Neural progenitor cell (in vitro differentiated cells): ENCODE results near the gene CCDC171. TPM values are rescaled to one million over a fixed set of nuclear protein-coding genes. Genes with fewer than 3 reads are reported as not detected.

Source experiments
- DNase-seq: peaks from one replicate; pipeline ENCODE4 v3.0.0-alpha.2; 2016; ENCODE audit warnings: low spot score
- H2AFZ ChIP-seq: fragments of 200-600 bp; sonication (generic); replicated peaks from 2 replicates; pipeline ENCODE4 v1.6.1; 2016; ENCODE audit warnings: antibody characterized with exemption
- H3F3A ChIP-seq: fragments of 200-600 bp; sonication (generic); 2 replicates; pipeline ENCODE4 v1.6.1; 2016; ENCODE audit warnings: antibody characterized with exemption, low read depth
- H3K27ac ChIP-seq: fragments of 200-600 bp; sonication (generic); 2 replicates; pipeline ENCODE4 v1.5.1; 2016; ENCODE audit warnings: mild to moderate bottlenecking
- H3K27me3 ChIP-seq: fragments of 200-600 bp; sonication (generic); 2 replicates; pipeline ENCODE4 v1.6.1; 2016; ENCODE audit warnings: mild to moderate bottlenecking, moderate library complexity
- H3K36me3 ChIP-seq: fragments of 200-600 bp; sonication (generic); 2 replicates; pipeline ENCODE4 v1.5.1; 2016
- H3K4me1 ChIP-seq: fragments of 200-600 bp; sonication (generic); 2 replicates; pipeline ENCODE4 v1.6.1; 2016; ENCODE audit warnings: mixed run types
- H3K4me2 ChIP-seq: fragments of 200-600 bp; sonication (generic); 2 replicates; pipeline ENCODE4 v1.6.1; 2016
- H3K4me3 ChIP-seq: fragments of 200-600 bp; sonication (generic); 2 replicates; pipeline ENCODE4 v1.5.1; 2016
- H3K79me2 ChIP-seq: fragments of 200-600 bp; sonication (generic); 2 replicates; pipeline ENCODE4 v1.6.1; 2016; ENCODE audit warnings: low read depth
- H3K9ac ChIP-seq: fragments of 200-600 bp; sonication (generic); 2 replicates; pipeline ENCODE4 v1.6.1; 2016
- H3K9me3 ChIP-seq: fragments of 200-600 bp; sonication (generic); 2 replicates; pipeline ENCODE4 v1.5.1; 2016; ENCODE audit warnings: low read depth
- H4K20me1 ChIP-seq: fragments of 200-600 bp; sonication (generic); 2 replicates; pipeline ENCODE4 v1.6.1; 2016; ENCODE audit warnings: low read depth
- H3K27ac Mint-ChIP-seq: 3 replicates; pipeline ENCODE4 v1.8.0; 2021; ENCODE audit warnings: mixed read lengths
- H3K27me3 Mint-ChIP-seq: 2 replicates; pipeline ENCODE4 v1.8.0; 2022; ENCODE audit warnings: low read depth, mild to moderate bottlenecking, inconsistent platforms, moderate library complexity, mixed read lengths; ENCODE audit not compliant: insufficient read depth
- H3K36me3 Mint-ChIP-seq: 3 replicates; pipeline ENCODE4 v1.8.0; 2021; ENCODE audit warnings: mixed read lengths
- H3K4me1 Mint-ChIP-seq: 3 replicates; pipeline ENCODE4 v1.8.0; 2021; ENCODE audit warnings: mixed read lengths
- H3K4me3 Mint-ChIP-seq: 3 replicates; pipeline ENCODE4 v1.8.0; 2021; ENCODE audit warnings: mild to moderate bottlenecking, moderate library complexity, mixed read lengths
- H3K9me3 Mint-ChIP-seq: 3 replicates; pipeline ENCODE4 v1.8.0; 2020; ENCODE audit warnings: mixed read lengths
- CTCF ChIP-seq: fragments of 200-600 bp; sonication (generic); IDR thresholded peaks from 2 replicates; pipeline ENCODE4 v1.5.1; 2017; ENCODE audit warnings: antibody characterized with exemption, mild to moderate bottlenecking
- EZH2 ChIP-seq: fragments of 200-600 bp; sonication (generic); IDR thresholded peaks from 2 replicates; pipeline ENCODE4 v1.6.1; 2017; ENCODE audit warnings: antibody characterized with exemption, mild to moderate bottlenecking, moderate library complexity
- EZH2phosphoT487 ChIP-seq: fragments of 200-600 bp; sonication (generic); IDR thresholded peaks from 2 replicates; pipeline ENCODE4 v1.6.1; 2017; ENCODE audit warnings: antibody characterized with exemption
- total RNA-seq: library from RNA; depleted of rRNA; stranded (reverse); fragments of >200 nt; gene quantifications from 2 replicates; pipeline ENCODE4 v1.2.3, GENCODE V29; 2015; ENCODE audit warnings: low replicate concordance

Gene CCDC171
- total RNA-seq, result 6.1 and 9.3 TPM in 2 replicates

GRCh38 chr9:15552636-15553527 lies at the start of gene CCDC171:
TSS of gene CCDC171 (plus strand) at chr9:15553043. CDS start at chr9:15564089, 11,046 bp downstream.
- H3K9me3 Mint-ChIP-seq, result peaks cover 6% of the 10 kb centered on the region
- H3K27ac Mint-ChIP-seq, result peak within 1 kb of the TSS; percentile 93

GRCh38 chr9:15505921-15506320 lies 46.9 kb upstream of the CCDC171 start:
- peak overlapping the region; percentile 10 for H3K4me3 ChIP-seq
- H3K9ac ChIP-seq, result no peak overlapping the region
- peaks cover 23% of the 10 kb centered on the region for H3K4me1 ChIP-seq
- peaks cover 60% of the 10 kb centered on the region for H3K36me3 ChIP-seq
- peaks cover 98% of the 10 kb centered on the region for H3K79me2 ChIP-seq
- Mint-ChIP-seq H3K4me3 (no peak overlapping the region), H3K4me1 (peaks cover 21% of the 10 kb centered on the region), H3K27ac (no peak overlapping the region), H3K27me3 (peaks cover 4% of the 10 kb centered on the region), H3K9me3 (no peaks in the 10 kb centered on the region), H3K36me3 (peaks cover 51% of the 10 kb centered on the region)
- TF ChIP-seq EZH2phosphoT487 (no peak), CTCF (no peak), EZH2 (no peak)
- H4K20me1 ChIP-seq, result peaks cover 91% of the 10 kb centered on the region
- H3K27me3 ChIP-seq, result no peaks in the 10 kb centered on the region
- H2AFZ ChIP-seq, result no peak overlapping the region
- no peak overlapping the region for H3K4me2 ChIP-seq
- DNase-seq, result no peak
- H3F3A ChIP-seq, result peaks cover 7% of the 10 kb centered on the region
- H3K27ac ChIP-seq, result no peak overlapping the region
- no peaks in the 10 kb centered on the region for H3K9me3 ChIP-seq

More at GRCh38 chr9:15552636-15553527, at the start of gene CCDC171:
- H2AFZ ChIP-seq, result peak within 1 kb of the TSS; percentile 85
- peak within 1 kb of the TSS; percentile 84 for H3K4me2 ChIP-seq
- Mint-ChIP-seq H3K4me1 (peaks cover 4% of the 10 kb centered on the region), H3K36me3 (peaks cover 3% of the 10 kb centered on the region), H3K27me3 (peaks cover 5% of the 10 kb centered on the region), H3K4me3 (peak within 1 kb of the TSS; percentile 88)
- no peaks in the 10 kb centered on the region for H3K79me2 ChIP-seq
- TF ChIP-seq CTCF (peak; percentile 6), EZH2phosphoT487 (no peak)
- H3K9ac ChIP-seq, result peak within 1 kb of the TSS; percentile 27
- peaks cover 9% of the 10 kb centered on the region for H3K4me1 ChIP-seq
- H3K9me3 ChIP-seq, result no peaks in the 10 kb centered on the region
- peak; percentile 98 for DNase-seq
- no peaks in the 10 kb centered on the region for H3K36me3 ChIP-seq
- H3K27me3 ChIP-seq, result peaks cover 7% of the 10 kb centered on the region
- H4K20me1 ChIP-seq, result no peaks in the 10 kb centered on the region
- H3K4me3 ChIP-seq, result peak within 1 kb of the TSS; percentile 59
- H3F3A ChIP-seq, result peaks cover 33% of the 10 kb centered on the region
- H3K27ac ChIP-seq, result peak within 1 kb of the TSS; percentile 85

DNA sequence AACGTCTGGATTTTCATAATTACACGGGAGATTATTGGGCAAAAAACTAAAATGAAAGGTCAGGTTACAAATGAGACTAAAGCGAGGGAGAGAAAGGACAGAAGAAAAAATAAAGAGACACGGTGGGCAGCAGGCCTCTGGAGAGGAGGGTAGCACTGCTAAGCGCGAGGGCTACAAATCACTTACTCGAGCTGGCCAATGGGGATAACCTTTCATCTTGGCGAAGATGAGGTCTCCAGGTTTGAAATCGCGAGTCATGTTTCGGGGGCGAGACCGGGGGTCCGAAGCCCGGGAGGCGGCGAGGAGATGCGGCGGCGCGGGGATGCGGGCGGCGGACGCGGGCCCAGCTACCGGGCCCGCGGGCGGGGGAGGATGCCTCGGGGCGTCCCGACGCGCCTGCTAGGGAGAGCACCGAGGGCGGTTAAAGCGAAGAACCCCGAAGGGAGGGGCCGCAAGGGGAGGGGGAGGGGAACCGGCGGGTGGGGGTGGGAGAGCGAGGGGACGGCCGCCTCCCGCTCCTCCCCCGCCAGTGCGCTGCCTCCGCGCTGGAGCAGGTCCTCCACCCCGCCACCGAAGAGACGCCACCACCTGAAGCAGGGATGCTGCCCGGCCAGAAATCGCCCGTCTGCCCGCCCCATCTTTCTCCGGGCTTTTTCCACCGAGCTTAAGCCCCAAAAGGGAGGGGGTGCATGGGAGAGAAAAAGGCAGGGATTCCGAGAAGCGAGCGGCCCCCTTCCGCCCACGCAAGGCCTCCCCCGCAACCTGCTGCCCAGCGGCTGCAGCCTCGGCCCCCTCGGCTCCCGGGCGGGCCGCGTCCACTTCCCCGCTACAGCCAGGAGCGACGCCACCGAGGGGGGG lies 42.7 kb upstream of the CCDC171 start:
- Mint-ChIP-seq H3K4me1 (peaks cover 41% of the 10 kb centered on the region), H3K27me3 (peaks cover 4% of the 10 kb centered on the region), H3K36me3 (peaks cover 31% of the 10 kb centered on the region), H3K4me3 (peak overlapping the region; percentile 92), H3K9me3 (no peaks in the 10 kb centered on the region), H3K27ac (peak overlapping the region; percentile 99)
- peaks cover 43% of the 10 kb centered on the region for H3K4me1 ChIP-seq
- peaks cover 38% of the 10 kb centered on the region for H3F3A ChIP-seq
- no peaks in the 10 kb centered on the region for H3K27me3 ChIP-seq
- H2AFZ ChIP-seq, result peak overlapping the region; percentile 98
- H3K36me3 ChIP-seq, result peaks cover 39% of the 10 kb centered on the region
- DNase-seq, result peak; percentile 82
- H3K4me2 ChIP-seq, result peak overlapping the region; percentile 94
- TF ChIP-seq EZH2, result no peak
- TF ChIP-seq CTCF, result no peak
- TF ChIP-seq EZH2phosphoT487, result no peak
- peaks cover 50% of the 10 kb centered on the region for H4K20me1 ChIP-seq
- H3K9ac ChIP-seq, result peak overlapping the region; percentile 100
- H3K4me3 ChIP-seq, result peak overlapping the region; percentile 90
- H3K27ac ChIP-seq, result peak overlapping the region; percentile 100
- H3K9me3 ChIP-seq, result no peaks in the 10 kb centered on the region
- peaks cover 71% of the 10 kb centered on the region for H3K79me2 ChIP-seq
